ENCODE results near the gene CCDC68. TPM values are rescaled to one million over a fixed set of nuclear protein-coding genes. Genes with fewer than 3 reads are reported as not detected.

The CCDC68 gene
- total and polyA plus RNA-seq, 2 of the 8 experiments (the other 6 are each of a cell fraction or from before 2014, with no cell fraction given) = 0.06 to 0.80 TPM

DNA sequence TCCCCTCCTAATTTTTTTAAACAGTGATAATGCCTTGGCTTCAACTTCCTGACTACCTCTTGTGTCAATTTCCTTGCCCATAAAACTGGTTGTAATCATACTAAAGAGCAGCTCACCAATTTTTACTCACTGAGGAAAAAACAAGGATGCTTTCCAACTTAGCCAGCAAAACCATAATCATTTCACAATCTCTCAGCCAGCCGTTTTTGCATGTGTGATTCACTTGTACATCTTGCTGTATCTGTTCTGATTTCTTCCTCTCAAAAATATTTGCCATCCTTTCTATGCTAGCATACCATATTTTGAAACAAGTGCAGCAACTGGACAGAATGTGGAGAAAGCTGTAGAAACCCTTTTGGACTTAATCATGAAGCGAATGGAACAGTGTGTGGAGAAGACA, 70.3 kb downstream of the CCDC68 start (continued):
- TF ChIP-seq, protein P1, sequence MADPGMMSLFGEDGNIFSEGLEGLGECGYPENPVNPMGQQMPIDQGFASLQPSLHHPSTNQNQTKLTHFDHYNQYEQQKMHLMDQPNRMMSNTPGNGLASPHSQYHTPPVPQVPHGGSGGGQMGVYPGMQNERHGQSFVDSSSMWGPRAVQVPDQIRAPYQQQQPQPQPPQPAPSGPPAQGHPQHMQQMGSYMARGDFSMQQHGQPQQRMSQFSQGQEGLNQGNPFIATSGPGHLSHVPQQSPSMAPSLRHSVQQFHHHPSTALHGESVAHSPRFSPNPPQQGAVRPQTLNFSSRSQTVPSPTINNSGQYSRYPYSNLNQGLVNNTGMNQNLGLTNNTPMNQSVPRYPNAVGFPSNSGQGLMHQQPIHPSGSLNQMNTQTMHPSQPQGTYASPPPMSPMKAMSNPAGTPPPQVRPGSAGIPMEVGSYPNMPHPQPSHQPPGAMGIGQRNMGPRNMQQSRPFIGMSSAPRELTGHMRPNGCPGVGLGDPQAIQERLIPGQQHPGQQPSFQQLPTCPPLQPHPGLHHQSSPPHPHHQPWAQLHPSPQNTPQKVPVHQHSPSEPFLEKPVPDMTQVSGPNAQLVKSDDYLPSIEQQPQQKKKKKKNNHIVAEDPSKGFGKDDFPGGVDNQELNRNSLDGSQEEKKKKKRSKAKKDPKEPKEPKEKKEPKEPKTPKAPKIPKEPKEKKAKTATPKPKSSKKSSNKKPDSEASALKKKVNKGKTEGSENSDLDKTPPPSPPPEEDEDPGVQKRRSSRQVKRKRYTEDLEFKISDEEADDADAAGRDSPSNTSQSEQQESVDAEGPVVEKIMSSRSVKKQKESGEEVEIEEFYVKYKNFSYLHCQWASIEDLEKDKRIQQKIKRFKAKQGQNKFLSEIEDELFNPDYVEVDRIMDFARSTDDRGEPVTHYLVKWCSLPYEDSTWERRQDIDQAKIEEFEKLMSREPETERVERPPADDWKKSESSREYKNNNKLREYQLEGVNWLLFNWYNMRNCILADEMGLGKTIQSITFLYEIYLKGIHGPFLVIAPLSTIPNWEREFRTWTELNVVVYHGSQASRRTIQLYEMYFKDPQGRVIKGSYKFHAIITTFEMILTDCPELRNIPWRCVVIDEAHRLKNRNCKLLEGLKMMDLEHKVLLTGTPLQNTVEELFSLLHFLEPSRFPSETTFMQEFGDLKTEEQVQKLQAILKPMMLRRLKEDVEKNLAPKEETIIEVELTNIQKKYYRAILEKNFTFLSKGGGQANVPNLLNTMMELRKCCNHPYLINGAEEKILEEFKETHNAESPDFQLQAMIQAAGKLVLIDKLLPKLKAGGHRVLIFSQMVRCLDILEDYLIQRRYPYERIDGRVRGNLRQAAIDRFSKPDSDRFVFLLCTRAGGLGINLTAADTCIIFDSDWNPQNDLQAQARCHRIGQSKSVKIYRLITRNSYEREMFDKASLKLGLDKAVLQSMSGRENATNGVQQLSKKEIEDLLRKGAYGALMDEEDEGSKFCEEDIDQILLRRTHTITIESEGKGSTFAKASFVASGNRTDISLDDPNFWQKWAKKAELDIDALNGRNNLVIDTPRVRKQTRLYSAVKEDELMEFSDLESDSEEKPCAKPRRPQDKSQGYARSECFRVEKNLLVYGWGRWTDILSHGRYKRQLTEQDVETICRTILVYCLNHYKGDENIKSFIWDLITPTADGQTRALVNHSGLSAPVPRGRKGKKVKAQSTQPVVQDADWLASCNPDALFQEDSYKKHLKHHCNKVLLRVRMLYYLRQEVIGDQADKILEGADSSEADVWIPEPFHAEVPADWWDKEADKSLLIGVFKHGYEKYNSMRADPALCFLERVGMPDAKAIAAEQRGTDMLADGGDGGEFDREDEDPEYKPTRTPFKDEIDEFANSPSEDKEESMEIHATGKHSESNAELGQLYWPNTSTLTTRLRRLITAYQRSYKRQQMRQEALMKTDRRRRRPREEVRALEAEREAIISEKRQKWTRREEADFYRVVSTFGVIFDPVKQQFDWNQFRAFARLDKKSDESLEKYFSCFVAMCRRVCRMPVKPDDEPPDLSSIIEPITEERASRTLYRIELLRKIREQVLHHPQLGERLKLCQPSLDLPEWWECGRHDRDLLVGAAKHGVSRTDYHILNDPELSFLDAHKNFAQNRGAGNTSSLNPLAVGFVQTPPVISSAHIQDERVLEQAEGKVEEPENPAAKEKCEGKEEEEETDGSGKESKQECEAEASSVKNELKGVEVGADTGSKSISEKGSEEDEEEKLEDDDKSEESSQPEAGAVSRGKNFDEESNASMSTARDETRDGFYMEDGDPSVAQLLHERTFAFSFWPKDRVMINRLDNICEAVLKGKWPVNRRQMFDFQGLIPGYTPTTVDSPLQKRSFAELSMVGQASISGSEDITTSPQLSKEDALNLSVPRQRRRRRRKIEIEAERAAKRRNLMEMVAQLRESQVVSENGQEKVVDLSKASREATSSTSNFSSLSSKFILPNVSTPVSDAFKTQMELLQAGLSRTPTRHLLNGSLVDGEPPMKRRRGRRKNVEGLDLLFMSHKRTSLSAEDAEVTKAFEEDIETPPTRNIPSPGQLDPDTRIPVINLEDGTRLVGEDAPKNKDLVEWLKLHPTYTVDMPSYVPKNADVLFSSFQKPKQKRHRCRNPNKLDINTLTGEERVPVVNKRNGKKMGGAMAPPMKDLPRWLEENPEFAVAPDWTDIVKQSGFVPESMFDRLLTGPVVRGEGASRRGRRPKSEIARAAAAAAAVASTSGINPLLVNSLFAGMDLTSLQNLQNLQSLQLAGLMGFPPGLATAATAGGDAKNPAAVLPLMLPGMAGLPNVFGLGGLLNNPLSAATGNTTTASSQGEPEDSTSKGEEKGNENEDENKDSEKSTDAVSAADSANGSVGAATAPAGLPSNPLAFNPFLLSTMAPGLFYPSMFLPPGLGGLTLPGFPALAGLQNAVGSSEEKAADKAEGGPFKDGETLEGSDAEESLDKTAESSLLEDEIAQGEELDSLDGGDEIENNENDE (IDR thresholded peaks at IDR 0.05; ENCODE audit: insufficient replicate concordance, low read length) = no peak
- TF ChIP-seq SIN3A (conservative IDR thresholded peaks at IDR 0.05 in 1 of 2, IDR thresholded peaks at IDR 0.05 in 1 of 2; ENCODE audit: low read depth in 1 of 2, low read length in 2 of 2) (no peak), NRF1 (IDR thresholded peaks at IDR 0.05; ENCODE audit: low read depth, low read length) (no peak), KDM4A (IDR thresholded peaks at IDR 0.05; ENCODE audit: low read depth, low read length, severe bottlenecking) (no peak), JUND (IDR thresholded peaks at IDR 0.05; ENCODE audit: low read length) (no peak), EP300 (IDR thresholded peaks at IDR 0.05; ENCODE audit: borderline replicate concordance in 1 of 2, low read depth in 2 of 2, low read length in 2 of 2) (no peak), RXRA (IDR thresholded peaks at IDR 0.05; ENCODE audit: insufficient read depth, low read depth, low read length) (no peak), TBP (IDR thresholded peaks at IDR 0.05; ENCODE audit: low read depth, low read length) (no peak), CHD2 (IDR thresholded peaks at IDR 0.05; ENCODE audit: low read length) (no peak), HDAC6 (IDR thresholded peaks at IDR 0.05; ENCODE audit: low read depth, low read length) (no peak)

Data from H1 (cell line).